GM23338 (cell line): ENCODE results near the gene RNLS. TPM values are rescaled to one million over a fixed set of nuclear protein-coding genes. Genes with fewer than 3 reads are reported as not detected.

Source experiments
- ATAC-seq: fragments of 200-7000 bp; cut with Tn5 transposase; 3 replicates; pipeline ENCODE4 v1.9.1; 2020
- DNase-seq: peaks from one replicate; pipeline ENCODE4 v3.0.0-alpha.2; 2015; ENCODE audit warnings: low spot score
- H2AFZ ChIP-seq: fragments of 200-600 bp; sonication (generic); 2 replicates; pipeline ENCODE4 v1.8.0; 2016; ENCODE audit warnings: antibody characterized with exemption, mild to moderate bottlenecking, moderate library complexity
- H3F3A ChIP-seq: fragments of 200-600 bp; sonication (generic); replicated peaks from 2 replicates; pipeline ENCODE4 v1.8.0; 2017; ENCODE audit warnings: antibody characterized with exemption, mixed run types, low read depth
- H3K27ac ChIP-seq: fragments of 200-600 bp; sonication (generic); 2 replicates; pipeline ENCODE4 v1.6.1; 2016; ENCODE audit warnings: low read depth
- H3K27me3 ChIP-seq: fragments of 200-600 bp; sonication (generic); 2 replicates; pipeline ENCODE4 v1.8.0; 2016; ENCODE audit warnings: mild to moderate bottlenecking, mixed run types, moderate library complexity; ENCODE audit not compliant: insufficient read depth
- H3K36me3 ChIP-seq: fragments of 200-600 bp; sonication (generic); 2 replicates; pipeline ENCODE4 v1.8.0; 2016; ENCODE audit warnings: mild to moderate bottlenecking; ENCODE audit not compliant: insufficient read depth
- H3K4me1 ChIP-seq: fragments of 200-600 bp; sonication (generic); 2 replicates; pipeline ENCODE4 v1.8.0; 2016; ENCODE audit warnings: mild to moderate bottlenecking, moderate library complexity; ENCODE audit not compliant: insufficient read depth
- H3K4me2 ChIP-seq: fragments of 200-600 bp; sonication (generic); 2 replicates; pipeline ENCODE4 v1.7.1; 2017; ENCODE audit warnings: mixed run types
- H3K4me3 ChIP-seq: fragments of 200-600 bp; sonication (generic); 2 replicates; pipeline ENCODE4 v1.6.1; 2016; ENCODE audit warnings: mixed run types
- H3K79me2 ChIP-seq: fragments of 200-600 bp; sonication (generic); replicated peaks from 2 replicates; pipeline ENCODE4 v1.8.0; 2017; ENCODE audit warnings: mild to moderate bottlenecking; ENCODE audit not compliant: insufficient read depth
- H3K9me2 ChIP-seq: fragments of 200-600 bp; sonication (generic); 2 replicates; pipeline ENCODE4 v1.8.0; 2017; ENCODE audit not compliant: insufficient read depth
- H4K20me1 ChIP-seq: fragments of 200-600 bp; sonication (generic); replicated peaks from 2 replicates; pipeline ENCODE4 v1.8.0; 2017; ENCODE audit warnings: mild to moderate bottlenecking; ENCODE audit not compliant: insufficient read depth
- H3K27ac Mint-ChIP-seq: 2 replicates; pipeline ENCODE4 v1.8.0; 2020; ENCODE audit warnings: inconsistent platforms, mild to moderate bottlenecking, moderate library complexity, mixed read lengths
- H3K27me3 Mint-ChIP-seq: 3 replicates; pipeline ENCODE4 v1.8.0; 2022; ENCODE audit warnings: low read depth, mild to moderate bottlenecking, moderate library complexity, mixed read lengths, inconsistent platforms; ENCODE audit not compliant: insufficient read depth, poor library complexity
- H3K36me3 Mint-ChIP-seq: 3 replicates; pipeline ENCODE4 v1.8.0; 2021; ENCODE audit warnings: low read depth, mild to moderate bottlenecking, inconsistent platforms, moderate library complexity, mixed read lengths
- H3K4me1 Mint-ChIP-seq: 3 replicates; pipeline ENCODE4 v1.8.0; 2020; ENCODE audit warnings: mild to moderate bottlenecking, inconsistent platforms, mixed read lengths
- H3K4me3 Mint-ChIP-seq: 3 replicates; pipeline ENCODE4 v1.8.0; 2021; ENCODE audit warnings: moderate library complexity, mild to moderate bottlenecking, inconsistent platforms, mixed read lengths
- H3K9me3 Mint-ChIP-seq: 3 replicates; pipeline ENCODE4 v1.8.0; 2020; ENCODE audit warnings: moderate library complexity, mild to moderate bottlenecking, inconsistent platforms, mixed read lengths
- CTCF ChIP-seq, 2 experiments: fragments of 200-600 bp in 1 of 2; sonication (generic) in 1 of 2; conservative IDR thresholded peaks; 2 replicates each; pipeline versions ENCODE4 v1.5.1 to v1.6.1; 2016 to 2017; ENCODE audit warnings: antibody characterized with exemption in 2 of 2, low read depth in 2 of 2, mild to moderate bottlenecking in 2 of 2, moderate library complexity in 1 of 2
- EZH2 ChIP-seq: fragments of 200-600 bp; sonication (generic); IDR thresholded peaks from one replicate; pipeline ENCODE4 v1.8.0; 2017; ENCODE audit warnings: antibody characterized with exemption, mild to moderate bottlenecking, low read depth; ENCODE audit not compliant: unreplicated experiment
- EZH2phosphoT487 ChIP-seq: fragments of 200-600 bp; sonication (generic); IDR thresholded peaks from one replicate; pipeline ENCODE4 v1.8.1; 2018; ENCODE audit warnings: antibody characterized with exemption; ENCODE audit not compliant: unreplicated experiment
- JUNB ChIP-seq: IDR thresholded peaks from one replicate; pipeline ENCODE4 v1.6.1; 2016; ENCODE audit warnings: antibody characterized with exemption; ENCODE audit not compliant: unreplicated experiment
- NANOG ChIP-seq: IDR thresholded peaks from 2 replicates; pipeline ENCODE4 v1.6.1; 2016; ENCODE audit warnings: antibody characterized with exemption, borderline replicate concordance
- REST ChIP-seq: IDR thresholded peaks from one replicate; pipeline ENCODE4 v1.6.1; 2018; ENCODE audit warnings: antibody characterized with exemption; ENCODE audit not compliant: unreplicated experiment
- STAT1 ChIP-seq: IDR thresholded peaks from one replicate; pipeline ENCODE4 v1.6.1; 2016; ENCODE audit warnings: antibody characterized with exemption; ENCODE audit not compliant: unreplicated experiment
- ZNF331 ChIP-seq: fragments of 250-450 bp; sonication (Bioruptor Pico); IDR thresholded peaks from 2 replicates; pipeline ENCODE4 v1.5.0; 2020; ENCODE audit warnings: low read depth, mild to moderate bottlenecking, moderate library complexity
- polyA plus RNA-seq: library from polyadenylated mRNA; unstranded; fragments of >200 nt; fragmentation: Nextera tagmentation; extraction: Ambion mirVana; gene quantifications from 2 replicates; pipeline ENCODE4 v1.2.1, GENCODE V29; 2016
- total RNA-seq: library from RNA; depleted of rRNA; stranded (reverse); fragments of >200 nt; shearing (Covaris generic); gene quantifications from 2 replicates; pipeline ENCODE4 v1.2.3, GENCODE V29; 2014

The RNLS gene
- total and polyA plus RNA-seq, 2 experiments from 2014 or later: 8.8 to 15.2 TPM

GRCh38 chr10:88544140-88544870, 38.8 kb downstream of the RNLS start (continued):
- TF ChIP-seq REST: no peak
- no peak for TF ChIP-seq STAT1
- no peak for TF ChIP-seq NANOG
- no peak for TF ChIP-seq CTCF (conservative IDR thresholded peaks at IDR 0.05; ENCODE audit: low read depth in 2 of 2)
- no peak for TF ChIP-seq EZH2
- TF ChIP-seq EZH2phosphoT487: no peak
- no peak for TF ChIP-seq JUNB

GRCh38 chr10:88542522-88542921, 40.6 kb downstream of the RNLS start:
- no peak for ATAC-seq
- Mint-ChIP-seq H3K4me3 (no peak overlapping the region), H3K4me1 (peaks cover 4% of the 10 kb centered on the region), H3K9me3 (no peaks in the 10 kb centered on the region), H3K27me3 (peaks cover 3% of the 10 kb centered on the region), H3K27ac (no peak overlapping the region), H3K36me3 (no peaks in the 10 kb centered on the region)
- H3K36me3 ChIP-seq: no peaks in the 10 kb centered on the region
- no peaks in the 10 kb centered on the region for H3F3A ChIP-seq
- DNase-seq: no peak
- H3K4me1 ChIP-seq: no peaks in the 10 kb centered on the region; the same call in 1 of the 2 replicates
- H4K20me1 ChIP-seq: no peaks in the 10 kb centered on the region
- H3K4me2 ChIP-seq: no peak overlapping the region
- H3K27ac ChIP-seq: no peak overlapping the region
- H3K4me3 ChIP-seq: no peak overlapping the region
- H3K79me2 ChIP-seq: no peaks in the 10 kb centered on the region
- no peaks in the 10 kb centered on the region for H3K27me3 ChIP-seq
- H2AFZ ChIP-seq: no peak overlapping the region
- H3K9me2 ChIP-seq: no peaks in the 10 kb centered on the region
- TF ChIP-seq ZNF331 (CRISPR knock-in tag): no peak
